ENCODE results near the gene KRT72.

KRT72 gene

DNA sequence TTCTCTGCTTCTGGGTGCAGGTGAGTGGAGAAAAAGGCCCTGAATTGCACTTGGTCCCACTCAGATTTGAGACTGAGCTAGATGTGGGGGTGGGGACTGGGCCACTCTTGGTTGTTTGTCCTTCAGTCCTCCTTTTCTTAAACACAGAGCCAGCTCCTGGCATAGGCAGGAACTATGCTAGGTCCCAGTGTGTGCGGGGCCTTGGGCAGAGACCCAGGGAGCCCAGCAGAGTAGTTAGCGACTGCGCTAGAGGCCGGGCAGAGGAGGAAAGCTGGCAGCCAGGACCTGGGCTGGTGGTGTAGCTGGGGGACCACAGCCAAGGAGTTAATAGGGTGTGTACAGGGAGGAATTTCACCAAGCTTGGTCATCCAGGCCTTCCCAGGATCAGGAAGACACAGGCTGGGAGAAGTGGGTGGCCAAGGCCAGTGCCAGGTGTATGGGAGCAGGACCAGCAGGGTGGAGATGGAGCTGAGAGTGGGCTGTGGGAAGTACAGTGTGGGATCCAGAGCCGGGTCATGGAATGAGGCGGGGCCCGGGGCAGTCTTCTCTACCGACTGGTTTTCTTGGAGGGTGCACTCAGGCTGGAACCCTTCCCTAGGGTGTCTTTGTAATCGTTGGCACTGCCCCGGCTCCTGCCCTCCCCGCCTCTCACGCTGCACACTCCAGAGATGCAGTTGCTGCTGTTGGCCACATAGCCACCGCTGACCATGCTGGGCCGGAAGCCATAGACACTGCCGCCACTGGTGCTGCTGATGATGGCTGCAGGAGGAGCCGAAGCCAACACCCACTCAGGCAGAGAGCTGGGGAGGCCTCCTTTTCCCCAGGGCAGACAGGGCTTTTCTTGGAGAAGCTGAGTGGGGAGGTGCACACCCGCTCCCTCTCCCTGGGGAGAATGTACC is 57.0 kb downstream of the KRT72 start:
- DNase-seq (ENCODE audit: low read depth in 2 of 3, low spot score in 2 of 3) = no peak

DNA sequence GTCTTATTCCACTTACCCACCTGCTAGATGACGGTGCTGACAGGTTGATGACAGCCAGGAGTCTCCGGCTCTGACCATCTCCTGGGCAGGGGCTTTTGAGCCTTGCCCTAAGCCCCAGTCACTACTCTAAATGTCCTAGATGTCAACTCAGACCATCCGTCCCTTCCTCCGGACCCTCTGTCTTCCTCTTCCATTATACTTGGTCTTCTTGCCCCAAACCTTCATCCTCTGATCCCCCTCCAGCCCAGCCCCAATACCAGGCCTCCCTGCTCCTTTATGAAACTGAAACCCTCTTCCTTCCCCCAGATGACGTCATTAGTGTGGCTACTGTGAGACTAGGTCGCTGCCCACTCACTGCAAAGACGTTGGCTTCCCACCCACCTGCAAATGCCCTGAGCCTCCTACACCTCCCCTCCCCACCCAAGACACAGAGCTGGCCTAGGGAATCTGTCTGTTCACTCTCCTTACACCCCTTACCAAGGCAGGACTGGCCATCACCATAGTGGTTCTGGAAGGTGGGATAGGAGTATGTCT is 58.4 kb downstream of the KRT72 start:
- no peak for DNase-seq (ENCODE audit: low read depth in 2 of 3, low spot score in 2 of 3)

DNA sequence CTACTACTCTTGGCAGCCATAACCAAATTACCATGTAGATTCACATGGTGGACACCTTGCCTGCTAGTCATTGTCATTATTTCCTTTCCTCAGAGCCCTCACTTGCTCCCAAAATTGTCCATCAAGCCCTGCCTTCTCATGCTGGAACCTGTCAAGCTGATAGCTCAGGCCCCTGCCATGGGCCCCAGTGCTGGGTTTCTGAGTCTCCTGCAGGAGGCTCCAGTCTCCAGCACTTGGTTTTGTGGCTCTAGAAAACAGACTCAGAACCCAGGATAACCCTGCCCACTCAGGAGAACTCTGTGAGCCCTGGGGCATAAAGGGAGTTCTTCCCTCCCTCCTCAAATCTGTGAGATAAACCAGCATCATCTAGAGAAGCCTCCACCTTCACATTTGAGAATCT is 59.1 kb downstream of the KRT72 start:
- DNase-seq (ENCODE audit: low read depth in 2 of 3, low spot score in 2 of 3) = no peak

DNA sequence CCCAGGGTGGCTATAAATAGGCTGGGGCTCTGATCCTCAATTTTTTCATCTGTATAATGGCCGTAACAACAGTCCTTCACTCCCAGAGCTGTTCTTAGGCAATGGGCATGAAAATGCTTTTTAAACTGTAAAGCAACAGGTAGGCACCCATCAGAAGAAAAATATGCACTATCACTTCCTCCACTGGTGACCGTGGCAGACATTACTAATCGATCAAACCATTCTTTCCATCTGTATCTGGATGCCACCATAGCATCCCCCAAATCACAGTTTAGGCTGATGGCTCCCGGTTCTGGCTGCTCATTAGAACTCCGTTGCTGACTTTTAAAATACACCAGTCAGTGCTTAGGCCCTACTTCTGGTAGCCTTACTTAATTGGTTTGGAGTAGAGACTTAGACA is 59.6 kb downstream of the KRT72 start:
- no peak for DNase-seq (ENCODE audit: low read depth in 2 of 3, low spot score in 2 of 3)

DNA sequence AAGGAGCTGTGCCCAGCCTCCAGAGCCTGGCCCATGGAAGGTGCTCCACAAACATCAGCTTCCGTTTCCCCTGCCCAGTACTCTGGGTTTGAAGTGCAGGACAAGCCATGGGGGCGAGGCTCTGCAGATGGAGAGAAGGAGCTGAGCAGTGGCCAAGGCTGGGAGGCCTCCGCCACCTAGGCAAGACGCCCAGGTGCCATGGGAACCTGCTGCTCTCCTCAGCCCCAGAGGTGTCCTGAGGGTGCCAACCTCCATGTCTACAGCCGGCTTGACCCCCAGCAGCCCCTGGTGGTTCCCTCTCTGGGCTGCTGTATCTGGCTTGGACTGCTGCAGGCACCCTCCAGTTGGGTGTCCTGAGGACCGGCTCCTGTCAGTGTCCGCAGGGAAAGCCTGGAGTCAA is 60.7 kb downstream of the KRT72 start:
- DNase-seq (ENCODE audit: low read depth in 2 of 3, low spot score in 2 of 3) = no peak

DNA sequence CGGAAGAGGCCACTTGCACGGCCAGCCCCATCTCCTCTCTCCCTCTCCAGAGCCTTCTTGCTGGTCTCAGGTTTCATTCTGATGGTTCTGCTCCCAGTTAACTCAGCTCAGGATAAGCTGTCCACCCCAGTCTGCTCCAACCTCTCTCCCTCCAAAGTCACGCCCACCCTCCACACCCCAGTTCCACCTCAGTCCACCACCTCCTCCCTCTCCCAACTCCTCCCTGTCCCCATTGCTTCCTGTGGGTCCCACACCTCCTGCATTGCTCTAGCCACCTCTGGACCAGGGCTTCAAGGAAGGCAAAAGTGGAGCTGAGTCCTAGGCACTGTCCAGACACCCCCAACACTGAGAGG is 61.5 kb downstream of the KRT72 start:
- DNase-seq (ENCODE audit: low read depth in 2 of 3, low spot score in 2 of 3) = no peak

DNA sequence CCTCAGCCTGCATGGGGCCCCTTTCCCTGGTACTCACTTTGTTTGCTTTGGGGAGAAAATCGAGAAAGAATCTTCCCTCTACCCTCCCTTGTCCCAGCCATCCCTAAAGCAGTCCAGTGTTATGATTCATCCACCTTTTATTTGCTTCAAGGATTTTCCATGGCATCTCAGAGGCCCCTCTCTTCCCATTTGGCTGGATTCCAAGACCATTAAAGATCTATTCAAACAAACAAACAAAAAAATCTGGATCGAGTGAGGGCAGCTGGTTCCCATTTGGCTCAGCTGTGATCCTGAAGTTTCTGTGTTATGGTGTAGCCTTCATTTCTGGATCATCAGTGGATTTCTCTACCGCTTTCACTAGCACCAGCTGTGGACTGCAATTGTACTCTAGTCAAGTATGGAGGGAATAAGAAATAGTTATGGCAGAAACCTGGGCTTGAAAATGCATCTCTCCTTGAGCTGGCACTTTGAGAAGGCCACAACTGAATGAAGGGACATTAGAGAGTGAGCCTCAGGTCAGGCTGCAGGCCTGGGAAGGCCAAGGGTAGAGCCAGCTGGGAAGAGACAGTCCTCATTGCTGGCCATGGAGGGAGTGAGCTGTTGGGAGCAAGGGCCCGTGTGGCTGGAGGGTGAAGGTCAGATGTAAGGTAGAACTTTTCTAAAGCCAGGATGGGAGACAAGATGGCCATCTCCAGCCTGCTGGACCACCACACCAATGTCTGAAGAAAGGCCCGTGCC is 62.0 kb downstream of the KRT72 start:
- no peak for DNase-seq (ENCODE audit: low read depth in 2 of 3, low spot score in 2 of 3)

DNA sequence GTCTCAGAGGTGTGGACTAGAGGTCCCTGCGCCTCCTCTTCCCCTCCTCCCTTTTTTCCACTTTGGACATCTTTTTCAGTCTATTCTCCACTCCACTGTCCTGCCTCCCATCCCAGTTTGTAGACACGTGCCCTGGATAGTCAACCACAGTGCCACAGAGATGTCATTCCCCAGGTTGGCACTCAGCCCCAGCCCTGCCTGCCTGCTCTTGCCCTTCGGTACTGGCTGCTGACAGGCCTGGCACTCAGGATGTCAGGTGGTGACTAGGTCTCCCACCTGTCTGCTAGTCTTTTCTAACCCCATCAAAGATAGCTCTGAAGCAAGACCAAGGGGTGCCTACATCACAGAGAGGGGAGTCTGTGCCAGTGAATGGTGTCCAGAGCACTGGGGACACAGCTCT is 64.2 kb downstream of the KRT72 start:
- no peak for DNase-seq (ENCODE audit: low read depth in 2 of 3, low spot score in 2 of 3)

Measured in activated CD8-positive, alpha-beta memory T cell treated with anti-CD3 and anti-CD28 coated beads for 48 hours (primary cell).